22Rv1 (cell line): ENCODE measurements around the gene KIN.

Experiments used
- H3K27ac ChIP-seq: fragments of 450-650 bp; 2 replicates; pipeline ENCODE4 v1.5.1; 2017
- ZFX ChIP-seq: fragments of 450-650 bp; IDR thresholded peaks from 2 replicates; pipeline ENCODE4 v1.6.1; 2017; ENCODE audit warnings: antibody characterized with exemption, borderline replicate concordance
- TF ChIP-seq, protein P1 (sequence below): fragments of 450-650 bp; IDR thresholded peaks from 2 replicates; pipeline ENCODE4 v1.5.1; 2017; ENCODE audit warnings: mild to moderate bottlenecking

The KIN gene

DNA sequence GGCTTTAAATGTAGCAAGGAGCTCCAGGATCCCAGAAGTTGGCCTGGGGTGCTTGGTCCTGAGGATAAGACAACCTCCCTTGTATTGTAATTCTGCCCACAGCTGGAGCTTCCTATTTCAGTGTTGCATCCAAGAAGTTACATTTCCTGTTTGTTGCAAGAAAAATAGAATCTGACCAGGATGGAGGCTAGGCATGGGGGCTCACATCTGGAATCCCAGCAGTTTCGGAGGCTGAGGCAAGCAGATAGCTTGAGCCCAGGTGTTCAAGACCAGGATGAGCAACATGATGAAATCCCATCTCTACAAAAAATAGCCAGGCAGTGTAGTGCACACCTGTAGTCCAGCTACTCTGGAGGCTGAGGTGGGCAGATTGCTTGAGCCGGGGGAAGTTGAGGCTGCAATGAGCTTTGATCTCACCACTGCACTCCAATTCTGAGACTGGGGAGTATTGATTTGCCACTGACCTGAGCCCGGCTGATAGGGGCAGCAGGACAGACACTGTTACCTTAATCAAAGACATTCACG is 85.4 kb downstream of the KIN start:
- H3K27ac ChIP-seq, result no peak overlapping the region

DNA sequence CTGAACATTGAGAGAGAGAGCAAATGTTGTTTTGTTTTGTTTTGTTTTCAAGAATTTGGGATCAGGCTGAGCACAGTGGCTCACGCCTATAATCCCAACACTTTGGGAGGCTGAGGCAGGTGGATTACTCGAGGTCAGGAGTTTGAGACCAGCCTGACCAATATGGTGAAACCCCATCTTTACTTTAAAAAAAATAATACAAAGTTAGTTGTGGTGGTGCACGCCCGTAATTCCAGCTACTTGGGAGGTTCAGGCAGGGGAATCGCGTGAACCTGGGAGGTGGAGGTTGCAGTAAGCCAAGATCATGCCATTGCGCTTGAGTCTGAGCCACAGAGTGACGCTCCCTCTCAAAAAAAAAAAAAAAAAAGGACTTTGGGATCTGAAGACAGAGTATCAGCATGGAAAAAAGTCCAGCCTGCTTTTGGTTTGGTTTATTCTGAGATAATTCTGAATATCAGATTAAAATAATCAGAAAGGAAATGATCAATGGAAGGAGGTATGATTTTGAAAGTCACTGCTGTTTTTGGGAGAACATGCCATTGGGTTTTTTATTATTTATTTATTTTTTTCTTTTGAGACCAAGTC is 86.5 kb downstream of the KIN start:
- H3K27ac ChIP-seq, result no peak overlapping the region
- TF ChIP-seq, protein P1, sequence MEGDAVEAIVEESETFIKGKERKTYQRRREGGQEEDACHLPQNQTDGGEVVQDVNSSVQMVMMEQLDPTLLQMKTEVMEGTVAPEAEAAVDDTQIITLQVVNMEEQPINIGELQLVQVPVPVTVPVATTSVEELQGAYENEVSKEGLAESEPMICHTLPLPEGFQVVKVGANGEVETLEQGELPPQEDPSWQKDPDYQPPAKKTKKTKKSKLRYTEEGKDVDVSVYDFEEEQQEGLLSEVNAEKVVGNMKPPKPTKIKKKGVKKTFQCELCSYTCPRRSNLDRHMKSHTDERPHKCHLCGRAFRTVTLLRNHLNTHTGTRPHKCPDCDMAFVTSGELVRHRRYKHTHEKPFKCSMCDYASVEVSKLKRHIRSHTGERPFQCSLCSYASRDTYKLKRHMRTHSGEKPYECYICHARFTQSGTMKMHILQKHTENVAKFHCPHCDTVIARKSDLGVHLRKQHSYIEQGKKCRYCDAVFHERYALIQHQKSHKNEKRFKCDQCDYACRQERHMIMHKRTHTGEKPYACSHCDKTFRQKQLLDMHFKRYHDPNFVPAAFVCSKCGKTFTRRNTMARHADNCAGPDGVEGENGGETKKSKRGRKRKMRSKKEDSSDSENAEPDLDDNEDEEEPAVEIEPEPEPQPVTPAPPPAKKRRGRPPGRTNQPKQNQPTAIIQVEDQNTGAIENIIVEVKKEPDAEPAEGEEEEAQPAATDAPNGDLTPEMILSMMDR, result no peak
- no peak for TF ChIP-seq ZFX

More for the DNA sequence above, 85.4 kb downstream of the KIN start:
- TF ChIP-seq, protein P1, result no peak
- TF ChIP-seq ZFX, result no peak
